ENCODE measurements around the gene MED31. TPM values are rescaled to one million over a fixed set of nuclear protein-coding genes. Genes with fewer than 3 reads are reported as not detected.
A peak's percentile ranks its signal among the peaks of the same experiment; 100 is the strongest.

MED31 gene
- total RNA-seq, 1 donor from 2014 or later: 17.6 TPM

GRCh38 chr17:6640536-6641246 lies 10.7 kb downstream of the MED31 start, which contains the start of the genes KIAA0753 and TXNDC17:
Gene KIAA0753 (minus strand): TSS chr17:6640711. CDS start chr17:6635103, 5,608 bp downstream.
Gene TXNDC17 (plus strand): TSS chr17:6641060. CDS start chr17:6641083, 23 bp downstream.
- Mint-ChIP-seq H3K4me3 (peak within 1 kb of the TSS; percentile 95), H3K36me3 (no peaks in the 10 kb centered on the region), H3K27me3 (no peaks in the 10 kb centered on the region), H3K4me1 (ENCODE audit: unreplicated experiment) (peaks cover 18% of the 10 kb centered on the region), H3K9me3 (no peaks in the 10 kb centered on the region), H3K27ac (peak within 1 kb of the TSS; percentile 98)
- peak; percentile 91 for DNase-seq (ENCODE audit: extremely low spot score, unreplicated experiment)
- TF ChIP-seq CTCF (conservative IDR thresholded peaks at IDR 0.05): no peak

GRCh38 chr17:6639586-6640535 lies 11.5 kb downstream of the MED31 start:
- peak overlapping the region; percentile 95 for H3K4me3 Mint-ChIP-seq
- H3K36me3 Mint-ChIP-seq: peaks cover 3% of the 10 kb centered on the region
- peaks cover 18% of the 10 kb centered on the region for H3K4me1 Mint-ChIP-seq (ENCODE audit: unreplicated experiment)
- no peaks in the 10 kb centered on the region for H3K27me3 Mint-ChIP-seq
- no peak for TF ChIP-seq CTCF (conservative IDR thresholded peaks at IDR 0.05)
- H3K9me3 Mint-ChIP-seq: no peaks in the 10 kb centered on the region
- DNase-seq (ENCODE audit: extremely low spot score, unreplicated experiment): no peak
- peak overlapping the region; percentile 98 for H3K27ac Mint-ChIP-seq

- Mint-ChIP-seq H3K27me3 (no peaks in the 10 kb centered on the region), H3K4me1 (ENCODE audit: unreplicated experiment) (peaks cover 18% of the 10 kb centered on the region), H3K36me3 (peaks cover 10% of the 10 kb centered on the region), H3K9me3 (no peaks in the 10 kb centered on the region), H3K4me3 (peak overlapping the region; percentile 95), H3K27ac (peak overlapping the region; percentile 77)
- TF ChIP-seq CTCF (conservative IDR thresholded peaks at IDR 0.05): no peak
- DNase-seq (ENCODE audit: extremely low spot score, unreplicated experiment): no peak
Measured at GRCh38 chr17:6639014-6639585, 12.3 kb downstream of the MED31 start.

- Mint-ChIP-seq H3K27me3 (no peaks in the 10 kb centered on the region), H3K36me3 (peaks cover 17% of the 10 kb centered on the region), H3K27ac (no peak overlapping the region), H3K4me3 (peak overlapping the region; percentile 71), H3K9me3 (no peaks in the 10 kb centered on the region), H3K4me1 (ENCODE audit: unreplicated experiment) (peaks cover 18% of the 10 kb centered on the region)
- DNase-seq (ENCODE audit: extremely low spot score, unreplicated experiment): no peak
- TF ChIP-seq CTCF (conservative IDR thresholded peaks at IDR 0.05): no peak
Measured at GRCh38 chr17:6638046-6638908, 13.1 kb downstream of the MED31 start.

GRCh38 chr17:6637458-6637840 lies 14.0 kb downstream of the MED31 start:
- no peak overlapping the region for H3K4me3 Mint-ChIP-seq
- no peaks in the 10 kb centered on the region for H3K27me3 Mint-ChIP-seq
- peak overlapping the region; percentile 53 for H3K27ac Mint-ChIP-seq
- H3K4me1 Mint-ChIP-seq (ENCODE audit: unreplicated experiment): peaks cover 18% of the 10 kb centered on the region
- TF ChIP-seq CTCF (conservative IDR thresholded peaks at IDR 0.05): no peak
- no peak for DNase-seq (ENCODE audit: extremely low spot score, unreplicated experiment)
- peaks cover 25% of the 10 kb centered on the region for H3K36me3 Mint-ChIP-seq
- no peaks in the 10 kb centered on the region for H3K9me3 Mint-ChIP-seq
